ENCODE measurements around the gene CYFIP2.

CYFIP2 gene

DNA sequence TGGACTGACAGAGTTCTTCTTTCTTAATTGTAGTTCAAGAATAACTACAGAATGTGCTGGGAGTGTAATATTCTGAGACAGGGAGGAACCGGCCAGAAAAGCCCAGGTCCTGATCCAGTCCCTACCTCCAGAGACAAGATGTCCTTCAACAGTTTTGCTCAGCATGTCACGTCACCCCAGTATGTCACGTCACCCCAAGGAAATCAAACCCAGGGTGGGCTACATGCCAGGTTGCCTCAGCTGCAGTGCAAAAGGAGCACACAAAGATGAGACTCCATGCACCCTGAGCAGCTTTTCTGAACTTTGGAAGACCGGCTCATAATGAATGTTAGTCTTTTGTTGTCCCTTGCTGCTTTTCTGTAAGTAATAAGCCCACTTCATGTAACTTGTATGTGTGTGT lies 168.2 kb downstream of the CYFIP2 start:
- Histone ChIP-seq H3K27ac (replicated peaks) (no peak overlapping the region), H3K27me3 (ENCODE audit: insufficient read depth, poor library complexity, severe bottlenecking) (no peaks in the 10 kb centered on the region), H3K4me3 (replicated peaks; ENCODE audit: insufficient read depth, low read length) (no peak overlapping the region)
- TF ChIP-seq, protein P1, sequence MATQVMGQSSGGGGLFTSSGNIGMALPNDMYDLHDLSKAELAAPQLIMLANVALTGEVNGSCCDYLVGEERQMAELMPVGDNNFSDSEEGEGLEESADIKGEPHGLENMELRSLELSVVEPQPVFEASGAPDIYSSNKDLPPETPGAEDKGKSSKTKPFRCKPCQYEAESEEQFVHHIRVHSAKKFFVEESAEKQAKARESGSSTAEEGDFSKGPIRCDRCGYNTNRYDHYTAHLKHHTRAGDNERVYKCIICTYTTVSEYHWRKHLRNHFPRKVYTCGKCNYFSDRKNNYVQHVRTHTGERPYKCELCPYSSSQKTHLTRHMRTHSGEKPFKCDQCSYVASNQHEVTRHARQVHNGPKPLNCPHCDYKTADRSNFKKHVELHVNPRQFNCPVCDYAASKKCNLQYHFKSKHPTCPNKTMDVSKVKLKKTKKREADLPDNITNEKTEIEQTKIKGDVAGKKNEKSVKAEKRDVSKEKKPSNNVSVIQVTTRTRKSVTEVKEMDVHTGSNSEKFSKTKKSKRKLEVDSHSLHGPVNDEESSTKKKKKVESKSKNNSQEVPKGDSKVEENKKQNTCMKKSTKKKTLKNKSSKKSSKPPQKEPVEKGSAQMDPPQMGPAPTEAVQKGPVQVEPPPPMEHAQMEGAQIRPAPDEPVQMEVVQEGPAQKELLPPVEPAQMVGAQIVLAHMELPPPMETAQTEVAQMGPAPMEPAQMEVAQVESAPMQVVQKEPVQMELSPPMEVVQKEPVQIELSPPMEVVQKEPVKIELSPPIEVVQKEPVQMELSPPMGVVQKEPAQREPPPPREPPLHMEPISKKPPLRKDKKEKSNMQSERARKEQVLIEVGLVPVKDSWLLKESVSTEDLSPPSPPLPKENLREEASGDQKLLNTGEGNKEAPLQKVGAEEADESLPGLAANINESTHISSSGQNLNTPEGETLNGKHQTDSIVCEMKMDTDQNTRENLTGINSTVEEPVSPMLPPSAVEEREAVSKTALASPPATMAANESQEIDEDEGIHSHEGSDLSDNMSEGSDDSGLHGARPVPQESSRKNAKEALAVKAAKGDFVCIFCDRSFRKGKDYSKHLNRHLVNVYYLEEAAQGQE (IDR thresholded peaks at IDR 0.05; ENCODE audit: insufficient replicate concordance, low read depth): no peak
- no peak for TF ChIP-seq SPI1 (IDR thresholded peaks at IDR 0.05; ENCODE audit: borderline replicate concordance, low read depth)
- no peak for TF ChIP-seq GABPA (IDR thresholded peaks at IDR 0.05; ENCODE audit: low read depth)
- TF ChIP-seq POLR2AphosphoS5 (IDR thresholded peaks at IDR 0.05; ENCODE audit: low read depth): no peak
- TF ChIP-seq CTCF (IDR thresholded peaks at IDR 0.05; ENCODE audit: insufficient read depth, low read length): no peak
- DNase-seq (ENCODE audit: low read depth in 1 of 2, low spot score in 1 of 2): no peak

DNA sequence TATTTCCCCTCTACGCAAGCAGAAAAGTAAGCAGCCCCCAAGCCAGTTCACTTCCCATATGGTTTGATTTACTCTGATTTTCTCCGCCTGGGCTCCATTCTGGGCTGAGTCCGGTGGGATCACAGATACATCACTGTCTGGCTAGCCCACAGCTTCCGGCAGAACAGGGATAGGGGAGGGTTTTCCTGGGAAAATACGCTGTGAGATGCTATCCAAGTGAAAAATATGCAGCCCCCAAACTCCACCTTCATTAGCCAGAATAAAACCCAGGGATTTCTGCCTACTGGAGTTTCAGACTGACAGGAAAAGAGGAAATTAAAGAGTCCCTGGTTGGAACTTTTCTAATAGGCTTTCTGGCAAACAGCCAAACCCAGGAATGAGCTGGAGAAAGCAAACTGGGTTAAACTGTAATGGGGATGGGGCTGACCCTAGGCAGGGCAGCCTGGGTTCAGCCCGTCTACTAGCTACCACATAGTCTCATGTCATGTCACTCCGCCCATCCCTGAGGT lies 177.2 kb downstream of the CYFIP2 start:
- Histone ChIP-seq H3K27ac (replicated peaks) (no peak overlapping the region), H3K27me3 (ENCODE audit: insufficient read depth, poor library complexity, severe bottlenecking) (no peaks in the 10 kb centered on the region), H3K4me3 (replicated peaks; ENCODE audit: insufficient read depth, low read length) (no peak overlapping the region)
- no peak for TF ChIP-seq GABPA (IDR thresholded peaks at IDR 0.05; ENCODE audit: low read depth)
- TF ChIP-seq POLR2AphosphoS5 (IDR thresholded peaks at IDR 0.05; ENCODE audit: low read depth): no peak
- TF ChIP-seq, protein P1 (IDR thresholded peaks at IDR 0.05; ENCODE audit: insufficient replicate concordance, low read depth): no peak
- no peak for DNase-seq (ENCODE audit: low read depth in 1 of 2, low spot score in 1 of 2)

DNA sequence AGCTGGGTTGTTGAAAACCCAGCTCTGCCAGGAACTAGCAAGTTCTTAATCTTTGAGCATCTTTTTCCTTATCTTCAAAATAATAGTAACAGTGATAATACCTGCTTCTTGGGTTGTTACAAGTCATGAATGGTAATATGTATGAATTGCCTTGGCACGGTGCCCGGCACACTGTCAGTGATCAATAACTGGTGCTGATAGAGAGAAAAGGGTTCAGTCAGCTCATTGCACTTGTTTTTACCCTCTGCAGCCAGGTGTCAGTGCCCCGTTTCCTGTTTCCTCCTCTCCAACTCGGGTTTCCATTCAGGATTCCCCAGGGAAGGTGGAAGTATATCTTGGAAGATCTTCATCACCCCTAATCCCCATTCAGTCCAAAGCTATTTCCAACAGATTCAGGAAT lies 178.3 kb downstream of the CYFIP2 start:
- TF ChIP-seq SPI1 (IDR thresholded peaks at IDR 0.05; ENCODE audit: borderline replicate concordance, low read depth): no peak
- TF ChIP-seq, protein P1 (IDR thresholded peaks at IDR 0.05; ENCODE audit: insufficient replicate concordance, low read depth): no peak
- no peak for TF ChIP-seq POLR2AphosphoS5 (IDR thresholded peaks at IDR 0.05; ENCODE audit: low read depth)
- no peak for TF ChIP-seq CTCF (IDR thresholded peaks at IDR 0.05; ENCODE audit: insufficient read depth, low read length)
- TF ChIP-seq GABPA (IDR thresholded peaks at IDR 0.05; ENCODE audit: low read depth): no peak
- Histone ChIP-seq H3K4me3 (replicated peaks; ENCODE audit: insufficient read depth, low read length) (no peak overlapping the region), H3K27ac (replicated peaks) (no peak overlapping the region), H3K27me3 (ENCODE audit: insufficient read depth, poor library complexity, severe bottlenecking) (no peaks in the 10 kb centered on the region)
- no peak for DNase-seq (ENCODE audit: low read depth in 1 of 2, low spot score in 1 of 2)

Data from HL-60 (cell line).